ENCODE measurements around the gene CCSER1.

DNA sequence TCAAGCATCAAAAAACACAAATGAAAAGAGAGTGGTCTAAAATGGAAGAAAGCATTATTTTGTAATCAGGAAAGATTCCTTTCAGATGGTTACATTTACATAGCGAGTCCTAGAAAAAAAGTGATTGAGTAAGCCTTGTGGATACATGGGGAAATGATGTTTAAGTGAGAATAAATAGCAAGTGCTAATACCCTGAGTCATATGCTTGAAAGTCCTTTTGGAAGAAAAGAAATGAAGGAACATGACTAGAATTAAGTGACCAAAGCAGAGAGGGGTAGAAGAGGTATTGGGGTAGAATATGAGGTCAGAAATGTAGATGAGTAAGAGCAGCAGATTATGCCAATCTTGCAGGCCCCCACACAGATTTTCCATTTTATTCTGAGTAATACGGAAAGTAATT lies 1361.8 kb downstream of the CCSER1 start:
- TF ChIP-seq, protein P1, sequence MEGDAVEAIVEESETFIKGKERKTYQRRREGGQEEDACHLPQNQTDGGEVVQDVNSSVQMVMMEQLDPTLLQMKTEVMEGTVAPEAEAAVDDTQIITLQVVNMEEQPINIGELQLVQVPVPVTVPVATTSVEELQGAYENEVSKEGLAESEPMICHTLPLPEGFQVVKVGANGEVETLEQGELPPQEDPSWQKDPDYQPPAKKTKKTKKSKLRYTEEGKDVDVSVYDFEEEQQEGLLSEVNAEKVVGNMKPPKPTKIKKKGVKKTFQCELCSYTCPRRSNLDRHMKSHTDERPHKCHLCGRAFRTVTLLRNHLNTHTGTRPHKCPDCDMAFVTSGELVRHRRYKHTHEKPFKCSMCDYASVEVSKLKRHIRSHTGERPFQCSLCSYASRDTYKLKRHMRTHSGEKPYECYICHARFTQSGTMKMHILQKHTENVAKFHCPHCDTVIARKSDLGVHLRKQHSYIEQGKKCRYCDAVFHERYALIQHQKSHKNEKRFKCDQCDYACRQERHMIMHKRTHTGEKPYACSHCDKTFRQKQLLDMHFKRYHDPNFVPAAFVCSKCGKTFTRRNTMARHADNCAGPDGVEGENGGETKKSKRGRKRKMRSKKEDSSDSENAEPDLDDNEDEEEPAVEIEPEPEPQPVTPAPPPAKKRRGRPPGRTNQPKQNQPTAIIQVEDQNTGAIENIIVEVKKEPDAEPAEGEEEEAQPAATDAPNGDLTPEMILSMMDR (conservative IDR thresholded peaks at IDR 0.05 in 1 of 2, IDR thresholded peaks at IDR 0.05 in 1 of 2; ENCODE audit: low read depth in 1 of 2, low read length in 2 of 2) = no peak
- no peak for TF ChIP-seq EZH2 (IDR thresholded peaks at IDR 0.05; ENCODE audit: low read length, missing control alignments)

Measured in fibroblast of lung (primary cell).